PFSK-1 (cell line): ENCODE data around the gene DHX16.

ENCODE experiments used
- FOXP2 ChIP-seq: optimal IDR thresholded peaks from 2 replicates; pipeline ENCODE3; 2011; ENCODE audit warnings: borderline replicate concordance, control low read depth, inconsistent platforms; ENCODE audit not compliant: insufficient read depth; ENCODE audit errors: extremely low read length, extremely low read depth
- POLR2AphosphoS5 ChIP-seq: IDR thresholded peaks from 2 replicates; pipeline ENCODE4 v1.6.1; 2012; ENCODE audit warnings: low read depth, mild to moderate bottlenecking, control low read depth, low read length, moderate library complexity
- TAF1 ChIP-seq: IDR thresholded peaks from 2 replicates; pipeline ENCODE4 v1.6.1; 2012; ENCODE audit warnings: low read length, control low read depth, borderline replicate concordance; ENCODE audit not compliant: insufficient read depth

DNA sequence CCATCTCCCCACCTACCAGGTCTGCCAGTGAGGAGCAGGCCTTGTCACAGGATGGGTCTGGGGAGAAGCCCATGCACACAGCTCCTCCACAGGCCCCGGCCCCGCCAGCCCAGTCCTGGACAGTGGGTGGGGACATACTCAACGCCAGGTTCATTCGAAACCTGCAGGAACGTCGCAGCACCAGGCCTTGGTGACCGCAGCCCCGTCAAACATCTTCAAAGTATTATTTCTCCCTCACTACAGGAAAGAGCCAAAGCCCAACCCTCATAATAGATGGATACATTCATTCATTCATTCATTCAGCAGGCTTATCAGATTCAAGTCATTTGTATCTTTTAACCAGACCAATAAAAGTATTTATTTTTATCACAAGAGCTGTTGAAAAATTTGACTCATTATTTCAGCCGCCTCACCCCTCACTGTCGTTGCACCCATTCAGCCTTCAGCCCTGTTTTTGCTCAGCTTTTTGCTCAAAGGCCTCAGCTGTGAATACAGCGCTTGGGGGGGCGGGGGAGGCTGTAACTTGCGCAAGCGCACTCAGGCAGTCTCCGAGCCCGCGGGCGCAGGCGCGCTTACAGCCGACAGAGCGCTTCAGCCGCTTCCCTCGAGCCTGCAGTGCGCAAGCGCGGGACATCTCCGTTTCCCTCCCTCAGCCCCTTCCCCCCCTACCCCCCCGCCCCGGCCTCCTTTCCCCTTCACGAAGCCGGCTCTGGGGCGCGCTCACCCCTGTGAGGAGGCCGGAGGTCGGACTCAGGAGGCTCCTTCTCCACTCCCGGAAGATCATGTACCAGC lies 26.2 kb downstream of the DHX16 start, which contains the start of gene C6orf136:
- TF ChIP-seq TAF1 (no peak), POLR2AphosphoS5 (no peak; the same call in 1 of the 2 replicates), FOXP2 (no peak)
